K562 (cell line): Measurements from ENCODE around the gene SH2B2.

Experiments used
- BRF2 ChIP-seq: IDR thresholded peaks from 3 replicates; pipeline ENCODE4 v1.6.1; 2011; ENCODE audit warnings: borderline replicate concordance, mild to moderate bottlenecking; ENCODE audit not compliant: insufficient read length, insufficient read depth
- CTCF ChIP-seq, 3 experiments: IDR thresholded peaks in 2 of 3; conservative IDR thresholded peaks in 1 of 3; 2 replicates each; pipeline ENCODE4 v1.5.1; 2011 to 2012; ENCODE audit warnings: low read length in 3 of 3, mild to moderate bottlenecking in 3 of 3, control low read depth in 2 of 3, improper control_type of control experiment in 1 of 3, inconsistent platforms in 1 of 3, low read depth in 1 of 3, mixed read lengths in 1 of 3, moderate library complexity in 1 of 3; ENCODE audit not compliant: insufficient read depth in 2 of 3
- FOXJ3 ChIP-seq: sonication (generic); formaldehyde crosslinking; IDR thresholded peaks from 2 replicates; pipeline ENCODE4 v1.4.0; 2020; ENCODE audit warnings: mild to moderate bottlenecking, missing genetic modification reagents
- GABPB1 ChIP-seq: sonication (generic); formaldehyde crosslinking; IDR thresholded peaks from 2 replicates; pipeline ENCODE4 v1.8.0; 2022; ENCODE audit warnings: mild to moderate bottlenecking, missing genetic modification reagents
- HIVEP1 ChIP-seq: fragments of 250-450 bp; sonication (Bioruptor Pico); IDR thresholded peaks from 2 replicates; pipeline ENCODE4 v1.4.0; 2020; ENCODE audit warnings: mild to moderate bottlenecking
- ID3 ChIP-seq, 2 experiments: fragments of 250-450 bp in 1 of 2; fragments of 450-650 bp in 1 of 2; sonication (Bioruptor Pico) in 1 of 2; IDR thresholded peaks; 2 replicates each; pipeline versions ENCODE4 v1.6.1 to v1.8.0; 2016 to 2021; ENCODE audit warnings: mild to moderate bottlenecking in 2 of 2, moderate library complexity in 2 of 2, missing compliant biosample characterization in 1 of 2, missing genetic modification characterization in 1 of 2
- KAT7 ChIP-seq: sonication (generic); formaldehyde crosslinking; IDR thresholded peaks from 2 replicates; pipeline ENCODE4 v1.8.0; 2022; ENCODE audit warnings: missing genetic modification reagents, mild to moderate bottlenecking, borderline replicate concordance
- RFX7 ChIP-seq: fragments of 250-450 bp; sonication (Bioruptor Pico); IDR thresholded peaks from 2 replicates; pipeline ENCODE4 v1.5.1; 2021; ENCODE audit warnings: mild to moderate bottlenecking
- SIN3B ChIP-seq: fragments of 450-650 bp; IDR thresholded peaks from 2 replicates; pipeline ENCODE4 v1.6.1; 2017; ENCODE audit warnings: low read depth, mild to moderate bottlenecking, moderate library complexity
- SUPT5H ChIP-seq: fragments of 450-650 bp; IDR thresholded peaks from 2 replicates; pipeline ENCODE4 v1.6.1; 2016
- TEAD4 ChIP-seq, 2 experiments: sonication (generic) in 1 of 2; formaldehyde crosslinking in 1 of 2; IDR thresholded peaks; 2 replicates each; pipeline versions ENCODE4 v1.6.1 to v1.8.0; 2012 to 2022; ENCODE audit warnings: borderline replicate concordance in 1 of 2, inconsistent platforms in 1 of 2, low read length in 1 of 2, mild to moderate bottlenecking in 1 of 2, missing genetic modification reagents in 1 of 2
- ZNF224 ChIP-seq: sonication (generic); formaldehyde crosslinking; IDR thresholded peaks from 2 replicates; pipeline ENCODE4 v1.8.0; 2022; ENCODE audit warnings: mild to moderate bottlenecking, missing genetic modification reagents
- ZNF449 ChIP-seq: fragments of 250-450 bp; sonication (Bioruptor Pico); IDR thresholded peaks from 2 replicates; pipeline ENCODE4 v1.8.0; 2022; ENCODE audit warnings: moderate library complexity, mild to moderate bottlenecking, inconsistent platforms

GRCh38 chr7:102262546-102262945 is 24.1 kb upstream of the SH2B2 start:
- TF ChIP-seq CTCF (IDR thresholded peaks at IDR 0.05 in 2 of 3, conservative IDR thresholded peaks at IDR 0.05 in 1 of 3; ENCODE audit: insufficient read depth in 2 of 3, low read depth in 1 of 3, low read length in 3 of 3) (no peak), ZNF449 (no peak), ZNF224 (CRISPR knock-in tag) (no peak), SIN3B (no peak), FOXJ3 (CRISPR knock-in tag) (no peak), KAT7 (no peak), RFX7 (CRISPR knock-in tag) (no peak), TEAD4 (IDR thresholded peaks at IDR 0.05; ENCODE audit: low read length) (no peak), TEAD4 (CRISPR knock-in tag; IDR thresholded peaks at IDR 0.05; ENCODE audit: borderline replicate concordance) (no peak), BRF2 (no peak), SUPT5H (no peak), HIVEP1 (CRISPR knock-in tag) (no peak), ID3 (CRISPR knock-in tag; IDR thresholded peaks at IDR 0.05) (no peak), ID3 (tag; IDR thresholded peaks at IDR 0.05) (no peak), GABPB1 (CRISPR knock-in tag) (no peak)
